H1 (cell line): ENCODE results near the gene ARL6IP6.

Experiments used
- BCL11A ChIP-seq, 2 experiments: IDR thresholded peaks; one replicate each; pipeline ENCODE4 v1.6.1; 2011; ENCODE audit warnings: low read depth in 2 of 2, low read length in 2 of 2, mild to moderate bottlenecking in 2 of 2
- EZH2 ChIP-seq: fragments of 200-600 bp; sonication (generic); IDR thresholded peaks from 2 replicates; pipeline ENCODE4 v1.7.1; 2012; ENCODE audit warnings: low read depth, mild to moderate bottlenecking, moderate library complexity, low read length, inconsistent platforms; ENCODE audit not compliant: severe bottlenecking
- MAX ChIP-seq: IDR thresholded peaks from 2 replicates; pipeline ENCODE4 v1.6.1; 2012; ENCODE audit warnings: inconsistent platforms

GRCh38 chr2:152792974-152793373 is 74.6 kb downstream of the ARL6IP6 start:
- TF ChIP-seq EZH2 (no peak), MAX (no peak), BCL11A (IDR thresholded peaks at IDR 0.05; ENCODE audit: low read depth in 2 of 2, low read length in 2 of 2) (no peak)
